Osteoblast (primary cell): ENCODE data around the gene NPNT. TPM values are rescaled to one million over a fixed set of nuclear protein-coding genes. Genes with fewer than 3 reads are reported as not detected.

Experiments used
- DNase-seq: peaks from one replicate; pipeline ENCODE4 v3.0.0; 2011; ENCODE audit warnings: low spot score, mixed read lengths; ENCODE audit not compliant: insufficient read length; ENCODE audit errors: missing footprints
- H2AFZ ChIP-seq: 2 replicates; pipeline ENCODE4 v1.6.0; 2011; ENCODE audit warnings: mild to moderate bottlenecking, low read length
- H3K27ac ChIP-seq: 2 replicates; pipeline ENCODE4 v1.5.1; 2011; ENCODE audit warnings: mild to moderate bottlenecking, low read depth, low read length, moderate library complexity
- H3K27me3 ChIP-seq: 2 replicates; pipeline ENCODE4 v1.6.0; 2012; ENCODE audit warnings: mild to moderate bottlenecking, control low read depth, inconsistent platforms, low read length, moderate library complexity; ENCODE audit not compliant: insufficient read depth
- H3K36me3 ChIP-seq: 2 replicates; pipeline ENCODE4 v1.5.1; 2011; ENCODE audit warnings: mild to moderate bottlenecking, low read length, control low read depth, moderate library complexity; ENCODE audit not compliant: insufficient read depth
- H3K4me1 ChIP-seq: 2 replicates; pipeline ENCODE4 v1.5.1; 2011; ENCODE audit warnings: mild to moderate bottlenecking, low read length, control low read depth, moderate library complexity; ENCODE audit not compliant: insufficient read depth
- H3K4me2 ChIP-seq: 2 replicates; pipeline ENCODE4 v1.6.0; 2011; ENCODE audit warnings: mild to moderate bottlenecking, low read length; ENCODE audit not compliant: insufficient read depth
- H3K4me3 ChIP-seq: fragments of 200-600 bp; sonication (generic); 3 replicates; pipeline ENCODE4 v1.5.1; 2012; ENCODE audit warnings: mild to moderate bottlenecking, low read length, inconsistent platforms; ENCODE audit not compliant: insufficient read depth
- H3K79me2 ChIP-seq: 2 replicates; pipeline ENCODE4 v1.6.0; 2012; ENCODE audit warnings: mild to moderate bottlenecking, low read length, control low read depth, inconsistent platforms; ENCODE audit not compliant: insufficient read depth
- H3K9me3 ChIP-seq: 2 replicates; pipeline ENCODE4 v1.5.1; 2011; ENCODE audit warnings: low read depth, low read length, control low read depth
- H4K20me1 ChIP-seq: 2 replicates; pipeline ENCODE4 v1.6.0; 2012; ENCODE audit warnings: mild to moderate bottlenecking, low read length, control low read depth; ENCODE audit not compliant: insufficient read depth
- CTCF ChIP-seq: IDR thresholded peaks from 2 replicates; pipeline ENCODE4 v1.5.1; 2011; ENCODE audit warnings: mild to moderate bottlenecking, low read depth, low read length, moderate library complexity; ENCODE audit errors: extremely low read depth
- total RNA-seq: library from RNA; depleted of rRNA; stranded (reverse); fragments of >200 nt; gene quantifications from 2 replicates; pipeline ENCODE4 v1.2.3, GENCODE V29; 2012

NPNT gene
- total RNA-seq, 1 donor: 0.36 TPM

- no peaks in the 10 kb centered on the region for H3K9me3 ChIP-seq
- H4K20me1 ChIP-seq: no peaks in the 10 kb centered on the region
- no peak overlapping the region for H3K4me2 ChIP-seq
- peaks cover 2% of the 10 kb centered on the region for H3K27me3 ChIP-seq
- H3K27ac ChIP-seq: no peak overlapping the region
- no peak overlapping the region for H2AFZ ChIP-seq
- DNase-seq: no peak
- H3K4me3 ChIP-seq: no peak overlapping the region
- no peaks in the 10 kb centered on the region for H3K4me1 ChIP-seq
- H3K36me3 ChIP-seq: no peaks in the 10 kb centered on the region
- H3K79me2 ChIP-seq: no peaks in the 10 kb centered on the region
- no peak for TF ChIP-seq CTCF
Observed at GRCh38 chr4:105909787-105910281, 14.6 kb downstream of the NPNT start.

- Histone ChIP-seq H3K79me2 (no peaks in the 10 kb centered on the region), H3K27me3 (peaks cover 2% of the 10 kb centered on the region), H3K4me1 (no peaks in the 10 kb centered on the region), H4K20me1 (no peaks in the 10 kb centered on the region), H3K4me3 (no peak overlapping the region), H2AFZ (no peak overlapping the region), H3K4me2 (no peak overlapping the region), H3K9me3 (no peaks in the 10 kb centered on the region), H3K36me3 (no peaks in the 10 kb centered on the region), H3K27ac (no peak overlapping the region)
- TF ChIP-seq CTCF: no peak
- DNase-seq: no peak
Observed at GRCh38 chr4:105911426-105911825, 16.2 kb downstream of the NPNT start.

- Histone ChIP-seq H3K36me3 (no peaks in the 10 kb centered on the region), H3K27me3 (no peaks in the 10 kb centered on the region), H2AFZ (no peak overlapping the region), H3K4me1 (no peaks in the 10 kb centered on the region), H3K4me2 (no peak overlapping the region), H4K20me1 (no peaks in the 10 kb centered on the region), H3K4me3 (no peak overlapping the region), H3K27ac (no peak overlapping the region), H3K79me2 (no peaks in the 10 kb centered on the region), H3K9me3 (no peaks in the 10 kb centered on the region)
- DNase-seq: no peak
- TF ChIP-seq CTCF: no peak
Observed at GRCh38 chr4:105912633-105913032, 17.4 kb downstream of the NPNT start.

- Histone ChIP-seq H3K4me3 (no peak overlapping the region), H3K4me1 (no peaks in the 10 kb centered on the region), H4K20me1 (no peaks in the 10 kb centered on the region), H3K9me3 (no peaks in the 10 kb centered on the region), H3K27ac (no peak overlapping the region), H3K79me2 (no peaks in the 10 kb centered on the region), H2AFZ (no peak overlapping the region), H3K27me3 (no peaks in the 10 kb centered on the region), H3K4me2 (no peak overlapping the region), H3K36me3 (no peaks in the 10 kb centered on the region)
- TF ChIP-seq CTCF: no peak
- no peak for DNase-seq
Observed at GRCh38 chr4:105917171-105917685, 22.0 kb downstream of the NPNT start.
